ENCODE measurements around the gene OFD1. TPM values are rescaled to one million over a fixed set of nuclear protein-coding genes. Genes with fewer than 3 reads are reported as not detected.

The OFD1 gene
- 25.1 and 26.6 TPM in 2 replicates for total RNA-seq

GRCh38 chrX:13734278-13735172 lies at the start of gene OFD1, which contains the start of gene TRAPPC2:
Gene OFD1 (plus strand): TSS chrX:13734748. CDS start chrX:13735072, 324 bp downstream.
Gene TRAPPC2 (minus strand): TSS chrX:13734620. CDS start chrX:13719963, 14,657 bp downstream.
- intact Hi-C loops (cut with micrococcal nuclease), result loop anchor here (1.0 to 10.0 kb wide), 7 partner anchors 8 to 1140 kb away; partner anchors contain the start of genes FANCB, GEMIN8, MOSPD2 and RAB9A

- intact Hi-C loops (cut with micrococcal nuclease), result no loop called here
These were observed 49.3 kb upstream of the OFD1 start for GRCh38 chrX:13685126-13685763.

- intact Hi-C loops (cut with micrococcal nuclease), result no loop called here
These were observed 47.3 kb upstream of the OFD1 start for GRCh38 chrX:13687203-13687602.

GRCh38 chrX:13688384-13688957 lies 46.1 kb upstream of the OFD1 start:
- intact Hi-C loops (cut with micrococcal nuclease), result loop anchor here (2.0 kb wide), 2 partner anchors 36 to 46 kb away; partner anchors contain the start of genes OFD1, TCEANC and TRAPPC2

GRCh38 chrX:13688958-13689740 lies 45.4 kb upstream of the OFD1 start, which contains the start of gene RAB9A:
Gene RAB9A (plus strand): TSS chrX:13689128. CDS start chrX:13708747, 19,619 bp downstream.
- intact Hi-C loops (cut with micrococcal nuclease), result loop anchor here (1.0 to 2.0 kb wide), 3 partner anchors 36 to 341 kb away; partner anchors contain the start of genes OFD1, TCEANC and TRAPPC2

- intact Hi-C loops (cut with micrococcal nuclease), result loop anchor here (1.0 to 2.0 kb wide), 3 partner anchors 37 to 341 kb away; partner anchors contain the start of genes OFD1, TCEANC and TRAPPC2
These were observed 44.8 kb upstream of the OFD1 start for GRCh38 chrX:13689741-13690211.

GRCh38 chrX:13690836-13691235 lies 43.7 kb upstream of the OFD1 start:
- intact Hi-C loops (cut with micrococcal nuclease), result no loop called here

- intact Hi-C loops (cut with micrococcal nuclease), result no loop called here
These were observed 42.6 kb upstream of the OFD1 start for GRCh38 chrX:13691841-13692371.

GRCh38 chrX:13692771-13693231 lies 41.7 kb upstream of the OFD1 start:
- intact Hi-C loops (cut with micrococcal nuclease), result no loop called here

GRCh38 chrX:13693341-13693961 lies 41.1 kb upstream of the OFD1 start:
- intact Hi-C loops (cut with micrococcal nuclease), result no loop called here

GRCh38 chrX:13694359-13694758 lies 40.2 kb upstream of the OFD1 start:
- intact Hi-C loops (cut with micrococcal nuclease), result no loop called here

GRCh38 chrX:13694983-13695382 lies 39.6 kb upstream of the OFD1 start:
- intact Hi-C loops (cut with micrococcal nuclease), result no loop called here

- intact Hi-C loops (cut with micrococcal nuclease), result no loop called here
These were observed 38.9 kb upstream of the OFD1 start for GRCh38 chrX:13695601-13696115.

- intact Hi-C loops (cut with micrococcal nuclease), result no loop called here
These were observed 37.1 kb upstream of the OFD1 start for GRCh38 chrX:13697455-13697854.

GRCh38 chrX:13697976-13698375 lies 36.6 kb upstream of the OFD1 start:
- intact Hi-C loops (cut with micrococcal nuclease), result no loop called here

GRCh38 chrX:13698432-13698831 lies 36.1 kb upstream of the OFD1 start:
- intact Hi-C loops (cut with micrococcal nuclease), result no loop called here

GRCh38 chrX:13699183-13699826 lies 35.2 kb upstream of the OFD1 start:
- intact Hi-C loops (cut with micrococcal nuclease), result no loop called here

- intact Hi-C loops (cut with micrococcal nuclease), result no loop called here
These were observed 34.2 kb upstream of the OFD1 start for GRCh38 chrX:13700380-13700779.

All from T-helper 2 cell treated with Interferon-gamma antibody and Interleukin-4, amounts not matched to agents 100 ng/mL and 5 ng/mL, for 36 hours (primary cell).